T-helper 2 cell treated with Interferon-gamma antibody and Interleukin-4, amounts not matched to agents 5 μg/mL and 100 μg/mL, for 36 hours (primary cell): ENCODE data around the gene SH3TC1.

ENCODE experiments used
- DNase-seq: peaks from one replicate; pipeline ENCODE4 v3.0.0; 2021; ENCODE audit warnings: low spot score
- H3K27ac Mint-ChIP-seq: one replicate; pipeline ENCODE4 v1.8.0; 2021; ENCODE audit warnings: mild to moderate bottlenecking, mixed read lengths
- H3K27me3 Mint-ChIP-seq: one replicate; pipeline ENCODE4 v1.8.0; 2021; ENCODE audit warnings: low read depth, mixed read lengths
- H3K36me3 Mint-ChIP-seq: one replicate; pipeline ENCODE4 v1.8.0; 2021; ENCODE audit warnings: low read depth, mixed read lengths
- H3K4me1 Mint-ChIP-seq: one replicate; pipeline ENCODE4 v1.8.0; 2021; ENCODE audit warnings: low read depth, mixed read lengths
- H3K4me3 Mint-ChIP-seq: one replicate; pipeline ENCODE4 v1.8.0; 2022; ENCODE audit warnings: mild to moderate bottlenecking, moderate library complexity, mixed read lengths
- H3K9me3 Mint-ChIP-seq: one replicate; pipeline ENCODE4 v1.8.0; 2021; ENCODE audit warnings: mixed read lengths

Gene SH3TC1

DNA sequence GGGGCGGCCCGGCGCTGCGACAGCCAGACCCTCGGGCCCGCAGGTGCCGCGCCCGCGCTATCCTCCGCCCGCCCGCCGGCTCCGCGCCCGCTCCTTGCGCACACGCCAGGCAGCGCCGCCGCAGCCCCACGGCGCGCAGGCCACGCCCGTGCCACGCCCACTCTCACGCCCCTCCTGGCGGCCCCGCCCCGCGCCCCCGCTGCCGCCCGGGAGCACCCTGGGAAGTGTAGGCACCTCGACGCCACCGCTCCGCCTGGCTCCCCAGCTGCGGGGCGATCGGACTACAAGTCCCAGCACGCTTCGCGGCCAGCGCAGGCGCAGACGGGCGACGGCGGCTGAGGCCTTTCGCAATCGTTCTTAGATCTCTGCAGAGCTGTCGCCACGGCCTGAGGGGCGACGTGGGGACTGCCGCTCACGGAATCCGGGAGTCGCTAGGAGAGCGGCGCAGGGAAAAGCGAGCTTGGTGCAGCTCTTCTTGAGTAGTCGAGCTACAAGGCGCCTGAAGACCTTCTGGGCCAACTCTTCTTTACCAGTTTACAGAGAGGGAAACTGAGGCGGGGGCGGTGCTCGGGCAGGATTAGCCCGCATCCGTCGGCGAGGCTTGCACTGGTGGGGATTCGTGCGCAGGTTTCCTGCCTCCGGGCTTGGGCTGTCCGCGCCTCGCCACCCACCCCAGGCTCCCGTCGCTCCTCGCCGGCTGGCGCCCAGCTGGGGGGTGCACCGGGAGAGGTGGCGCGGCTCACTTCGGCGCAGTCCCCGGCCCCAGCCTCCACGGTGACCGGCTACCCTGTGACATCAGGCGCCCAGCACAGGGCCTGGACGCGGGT lies 40.2 kb upstream of the SH3TC1 start, which contains the start of gene ABLIM2:
Gene ABLIM2 (minus strand): TSS at position 104 of the 827 bp plus-strand sequence. CDS start 124 bp downstream, outside the sequence.
- peaks cover 6% of the 10 kb centered on the region for H3K4me1 Mint-ChIP-seq
- no peaks in the 10 kb centered on the region for H3K9me3 Mint-ChIP-seq
- H3K27ac Mint-ChIP-seq = peak within 1 kb of the TSS; percentile 72
- peak within 1 kb of the TSS; percentile 99 for H3K4me3 Mint-ChIP-seq
- peaks cover 26% of the 10 kb centered on the region for H3K27me3 Mint-ChIP-seq
- peaks cover 2% of the 10 kb centered on the region for H3K36me3 Mint-ChIP-seq
- DNase-seq = peak; percentile 99

DNA sequence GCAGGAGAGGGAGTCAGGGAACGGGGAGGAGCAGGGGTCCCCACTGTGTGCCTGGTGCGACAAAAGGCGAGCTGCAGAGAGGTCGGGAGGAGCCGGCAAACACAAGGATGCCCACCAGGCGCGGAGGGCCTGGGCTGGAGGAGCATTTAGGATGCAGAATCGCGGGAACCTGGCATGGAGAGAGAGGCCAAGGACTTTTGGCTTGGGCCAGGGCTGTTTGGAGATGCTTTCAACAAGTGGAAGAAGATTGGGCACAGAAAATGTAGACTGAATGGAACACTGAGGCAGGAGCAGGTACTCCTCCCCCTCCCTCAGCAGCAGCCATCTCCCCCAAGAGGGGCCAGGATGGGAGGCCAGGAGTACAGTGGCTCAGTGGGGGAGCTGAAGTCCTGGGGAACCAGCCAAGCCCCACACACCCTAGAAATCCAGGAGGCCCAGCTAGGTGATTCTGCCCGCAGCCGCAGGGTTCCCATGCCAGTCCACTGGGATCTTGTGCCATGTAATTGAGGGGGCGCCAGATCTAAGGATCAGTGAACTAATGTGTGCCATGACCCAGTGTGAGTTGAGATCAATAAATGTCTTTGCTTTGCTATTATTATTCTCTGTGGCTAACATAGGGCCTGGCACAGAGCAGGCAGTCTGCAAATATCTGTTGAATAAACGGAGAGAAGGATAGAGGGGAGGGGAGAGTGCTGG lies 39.4 kb upstream of the SH3TC1 start:
- Mint-ChIP-seq H3K9me3 (no peaks in the 10 kb centered on the region), H3K27ac (no peak overlapping the region), H3K4me1 (peaks cover 6% of the 10 kb centered on the region), H3K36me3 (peaks cover 2% of the 10 kb centered on the region), H3K4me3 (peak overlapping the region; percentile 47), H3K27me3 (peaks cover 26% of the 10 kb centered on the region)
- no peak for DNase-seq

DNA sequence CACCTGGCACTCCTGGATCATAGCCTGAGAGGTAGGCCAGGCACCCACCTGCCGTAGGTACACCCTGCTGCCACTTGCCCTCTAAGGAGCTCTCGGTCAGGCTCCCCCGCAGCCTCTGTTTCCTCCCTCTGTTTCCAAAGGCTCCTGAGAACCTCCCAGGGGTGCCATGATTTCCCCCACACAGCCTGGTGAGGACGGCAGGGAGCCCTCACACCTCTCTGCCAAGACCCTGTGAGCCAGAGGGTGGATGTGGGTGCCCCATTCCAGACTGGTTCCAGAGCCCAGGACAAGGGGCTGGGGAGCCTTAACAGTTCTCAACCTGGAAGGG lies 38.9 kb upstream of the SH3TC1 start:
- Mint-ChIP-seq H3K27me3 (peaks cover 26% of the 10 kb centered on the region), H3K36me3 (peaks cover 2% of the 10 kb centered on the region), H3K27ac (no peak overlapping the region), H3K4me3 (no peak overlapping the region), H3K4me1 (peaks cover 6% of the 10 kb centered on the region), H3K9me3 (no peaks in the 10 kb centered on the region)
- DNase-seq = no peak

DNA sequence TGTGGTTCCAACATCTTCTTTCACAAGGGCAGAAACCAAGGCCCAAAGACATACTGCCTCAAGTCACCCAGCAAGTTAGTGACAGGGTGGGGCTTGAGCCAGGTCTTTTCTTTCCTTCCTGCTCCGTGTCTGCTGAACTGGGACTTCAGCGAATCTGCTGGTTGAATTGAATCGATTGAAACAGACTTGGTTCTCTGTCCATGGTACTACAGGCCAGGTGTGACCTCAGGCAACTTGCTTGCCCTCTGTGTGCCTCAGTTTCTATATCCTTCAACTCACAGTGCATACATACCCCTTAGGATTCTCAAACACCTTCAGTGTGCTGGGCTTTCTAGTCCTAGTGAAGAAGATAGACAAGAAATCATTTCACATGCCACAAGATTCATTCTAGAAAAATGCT lies 38.5 kb upstream of the SH3TC1 start:
- DNase-seq = no peak
- H3K27ac Mint-ChIP-seq = no peak overlapping the region
- peaks cover 23% of the 10 kb centered on the region for H3K27me3 Mint-ChIP-seq
- peaks cover 2% of the 10 kb centered on the region for H3K36me3 Mint-ChIP-seq
- H3K4me1 Mint-ChIP-seq = peaks cover 6% of the 10 kb centered on the region
- H3K9me3 Mint-ChIP-seq = no peaks in the 10 kb centered on the region
- peak overlapping the region; percentile 10 for H3K4me3 Mint-ChIP-seq

DNA sequence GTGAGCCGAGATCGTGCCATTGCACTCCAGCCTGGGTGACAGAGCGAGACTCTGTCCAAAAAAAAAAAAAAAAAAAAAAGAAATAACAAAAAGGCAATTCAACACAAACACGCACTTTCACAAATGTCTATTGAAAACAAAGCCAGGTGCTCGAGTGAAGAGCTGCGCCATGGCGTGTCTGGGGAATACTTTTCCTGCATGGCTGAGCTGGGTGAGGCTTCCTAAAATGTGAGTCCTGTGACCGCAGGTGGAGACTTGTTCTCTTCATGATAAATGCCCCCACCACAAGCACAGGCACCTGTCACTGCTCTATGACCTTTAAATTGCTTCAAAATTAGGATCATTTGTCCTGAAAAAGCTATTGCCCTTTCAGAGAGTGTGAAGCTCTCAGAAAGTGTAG lies 36.5 kb upstream of the SH3TC1 start:
- Mint-ChIP-seq H3K4me3 (no peak overlapping the region), H3K27me3 (peaks cover 13% of the 10 kb centered on the region), H3K4me1 (peaks cover 6% of the 10 kb centered on the region), H3K36me3 (peaks cover 2% of the 10 kb centered on the region), H3K9me3 (no peaks in the 10 kb centered on the region), H3K27ac (no peak overlapping the region)
- DNase-seq = no peak

DNA sequence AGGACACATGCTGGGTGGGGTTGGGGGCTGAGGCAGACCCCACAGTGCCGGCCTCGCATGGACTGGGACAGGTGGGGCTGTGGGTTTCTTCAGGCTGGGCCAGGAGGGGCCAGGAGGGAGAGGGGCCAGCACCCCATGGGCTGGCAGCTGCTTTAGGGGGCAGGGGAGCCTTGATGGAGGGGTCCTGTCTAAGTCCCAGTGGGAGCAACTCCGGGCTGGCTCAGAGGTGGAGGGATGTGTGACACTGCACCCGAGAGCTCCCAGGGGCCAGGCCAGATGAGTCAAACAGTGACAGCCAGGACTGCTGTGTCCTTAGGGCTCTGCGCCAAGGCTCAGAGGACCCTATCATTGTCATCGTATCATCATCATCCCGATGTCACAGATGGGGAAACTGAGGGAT lies 36.1 kb upstream of the SH3TC1 start:
- Mint-ChIP-seq H3K27me3 (peaks cover 12% of the 10 kb centered on the region), H3K4me1 (peaks cover 6% of the 10 kb centered on the region), H3K27ac (no peak overlapping the region), H3K9me3 (peaks cover under 1% of the 10 kb centered on the region), H3K4me3 (no peak overlapping the region), H3K36me3 (peaks cover 2% of the 10 kb centered on the region)
- DNase-seq = no peak

DNA sequence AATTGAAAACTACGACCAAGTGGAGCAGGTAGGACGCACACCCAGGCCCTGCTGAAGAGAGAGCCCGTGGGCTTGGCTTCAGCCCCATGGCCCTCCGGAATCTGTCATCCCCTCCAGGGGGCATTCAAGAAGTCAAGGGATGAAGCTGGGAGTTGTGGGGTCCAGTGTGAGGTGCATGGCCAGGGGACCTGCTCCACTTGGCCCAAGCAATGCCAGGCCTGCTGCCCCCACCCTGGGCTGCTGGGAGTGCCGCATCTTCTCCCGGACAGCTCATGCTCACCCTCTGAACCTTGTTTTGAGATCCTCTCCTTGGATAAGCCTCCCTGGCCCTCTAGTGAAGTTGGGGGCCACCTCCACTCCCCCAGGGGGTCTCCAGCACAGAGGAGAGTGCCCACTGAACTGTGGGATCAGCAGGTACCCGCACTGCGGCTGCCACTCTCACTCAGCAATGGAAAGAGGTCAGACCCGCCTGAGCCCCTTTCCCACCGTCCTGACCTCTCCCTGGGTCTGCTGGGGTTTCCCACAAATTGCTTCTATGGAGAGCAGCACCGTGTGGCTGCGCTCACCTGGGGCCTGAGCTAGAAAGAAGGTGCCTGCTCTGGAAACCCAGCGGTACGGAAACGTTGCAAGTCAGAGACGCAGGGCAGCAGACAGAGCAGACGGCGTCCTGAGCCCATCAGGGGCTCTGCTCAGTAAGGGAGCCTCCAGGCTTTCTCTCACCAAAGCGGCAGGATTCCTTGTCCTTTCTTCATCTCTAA lies 35.5 kb upstream of the SH3TC1 start:
- Mint-ChIP-seq H3K4me1 (peaks cover 6% of the 10 kb centered on the region), H3K36me3 (peaks cover 2% of the 10 kb centered on the region), H3K27me3 (peaks cover 12% of the 10 kb centered on the region), H3K4me3 (no peak overlapping the region), H3K9me3 (peaks cover 7% of the 10 kb centered on the region), H3K27ac (no peak overlapping the region)
- no peak for DNase-seq

DNA sequence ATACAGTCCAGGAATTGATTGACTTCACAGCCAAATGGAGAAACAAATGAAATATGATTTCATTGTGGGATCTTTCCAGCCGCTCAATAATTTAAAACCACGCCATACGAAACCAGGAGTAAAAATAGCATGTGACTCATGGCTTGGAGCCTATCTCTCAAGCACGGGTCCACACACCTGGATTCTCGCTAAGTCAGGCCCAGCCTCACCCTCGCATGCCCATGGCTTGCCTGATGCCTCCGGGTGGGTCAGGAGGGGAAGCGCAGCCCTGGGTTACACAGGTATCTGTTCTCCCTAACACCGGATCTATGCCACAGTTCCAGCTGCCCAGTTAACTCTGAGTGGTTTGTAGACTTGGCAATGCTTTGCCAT lies 34.9 kb upstream of the SH3TC1 start:
- Mint-ChIP-seq H3K9me3 (peaks cover 8% of the 10 kb centered on the region), H3K36me3 (no peaks in the 10 kb centered on the region), H3K4me1 (peaks cover 3% of the 10 kb centered on the region), H3K27ac (no peak overlapping the region), H3K27me3 (peaks cover 9% of the 10 kb centered on the region), H3K4me3 (no peak overlapping the region)
- DNase-seq = no peak

DNA sequence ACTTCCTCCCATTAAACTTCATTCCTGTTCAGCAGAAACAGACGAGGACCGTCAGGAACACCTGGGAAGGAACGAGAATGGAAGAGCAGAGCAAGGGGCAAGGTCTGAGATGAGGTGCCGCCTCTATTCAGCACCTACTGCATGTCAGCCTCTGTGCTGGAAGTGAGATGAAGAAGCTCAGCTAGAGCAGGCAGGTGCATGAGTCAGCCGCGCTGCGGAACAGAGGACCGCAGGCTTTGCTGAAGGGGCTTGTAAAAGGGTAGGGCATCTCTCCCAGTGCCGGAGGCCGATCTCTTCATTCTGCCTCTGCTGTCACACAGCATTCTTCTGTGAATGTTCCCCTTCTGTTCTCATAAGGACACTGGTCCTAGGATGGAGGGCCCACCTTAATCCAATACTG lies 34.4 kb upstream of the SH3TC1 start:
- Mint-ChIP-seq H3K27ac (no peak overlapping the region), H3K27me3 (peaks cover 6% of the 10 kb centered on the region), H3K4me1 (peaks cover under 1% of the 10 kb centered on the region), H3K36me3 (no peaks in the 10 kb centered on the region), H3K4me3 (no peak overlapping the region), H3K9me3 (peaks cover 8% of the 10 kb centered on the region)
- no peak for DNase-seq

DNA sequence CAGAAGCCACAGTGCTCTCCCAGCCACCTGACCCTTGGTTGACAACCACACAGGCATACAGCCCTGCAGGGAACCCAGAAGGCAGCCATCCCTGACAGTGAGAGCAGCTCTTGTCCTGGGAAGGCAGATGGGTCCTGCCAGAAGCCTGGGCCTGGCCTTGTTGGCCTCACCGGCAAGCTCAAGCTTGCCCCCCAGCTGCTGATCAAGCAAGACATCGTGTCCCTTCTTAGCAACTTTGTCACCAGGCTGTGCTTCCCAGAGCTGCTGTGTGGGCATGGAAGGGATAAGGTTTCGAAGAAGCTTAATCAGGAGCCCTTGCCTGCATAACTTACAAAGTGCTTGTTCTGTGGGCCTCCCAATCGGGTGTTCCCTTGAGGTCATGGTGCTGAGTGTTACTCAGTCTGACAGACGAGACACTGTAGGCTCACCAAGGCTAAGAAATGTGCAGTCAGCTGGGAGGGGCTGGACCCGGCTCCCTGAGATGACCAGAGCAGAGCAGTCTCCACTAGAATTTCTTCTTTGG lies 33.7 kb upstream of the SH3TC1 start:
- Mint-ChIP-seq H3K4me1 (no peaks in the 10 kb centered on the region), H3K36me3 (no peaks in the 10 kb centered on the region), H3K27ac (no peak overlapping the region), H3K27me3 (peaks cover 2% of the 10 kb centered on the region), H3K9me3 (peaks cover 8% of the 10 kb centered on the region), H3K4me3 (no peak overlapping the region)
- no peak for DNase-seq

DNA sequence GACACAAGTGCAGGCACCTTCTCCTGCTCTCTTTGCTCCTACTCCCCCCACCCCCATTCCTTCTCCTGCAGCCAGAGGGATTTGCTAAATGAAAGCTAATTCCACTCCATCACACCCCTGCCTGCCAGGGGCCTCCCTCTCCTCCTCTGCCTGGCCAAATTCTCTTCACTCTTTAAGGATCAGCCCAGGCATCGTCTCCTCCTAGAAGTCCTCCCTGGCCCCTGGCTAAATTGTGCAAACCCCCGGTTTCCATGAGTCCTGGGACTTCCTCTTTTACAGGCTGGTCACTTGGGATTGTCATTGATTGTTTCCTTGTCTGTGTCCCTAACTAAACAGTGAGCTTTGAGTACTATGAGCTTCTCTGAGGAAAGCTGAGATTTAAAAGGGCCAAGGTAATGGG lies 31.8 kb upstream of the SH3TC1 start:
- no peaks in the 10 kb centered on the region for H3K27me3 Mint-ChIP-seq
- no peak for DNase-seq
- H3K9me3 Mint-ChIP-seq = peaks cover 8% of the 10 kb centered on the region
- H3K4me1 Mint-ChIP-seq = no peaks in the 10 kb centered on the region
- no peak overlapping the region for H3K4me3 Mint-ChIP-seq
- H3K36me3 Mint-ChIP-seq = no peaks in the 10 kb centered on the region
- no peak overlapping the region for H3K27ac Mint-ChIP-seq

DNA sequence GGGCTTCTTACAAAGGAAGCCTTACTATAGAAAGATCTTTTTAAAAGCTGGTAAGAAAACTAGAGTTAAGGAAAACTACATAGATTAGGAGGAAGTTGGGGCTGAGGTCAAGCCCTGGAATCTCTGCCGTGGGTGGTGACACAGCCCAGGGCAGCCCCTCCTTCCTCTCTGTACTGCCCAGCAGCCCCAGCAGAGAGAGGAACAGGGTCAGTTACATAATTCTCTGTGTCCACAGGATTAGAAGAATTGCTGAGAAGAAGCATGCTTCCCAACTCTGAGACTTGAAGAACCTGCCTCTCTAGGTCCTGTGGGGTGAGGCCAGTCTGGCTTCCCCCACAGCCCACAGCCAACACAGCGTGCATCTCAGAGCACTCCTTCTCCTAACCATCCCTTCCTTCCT lies 31.3 kb upstream of the SH3TC1 start:
- Mint-ChIP-seq H3K27ac (no peak overlapping the region), H3K36me3 (no peaks in the 10 kb centered on the region), H3K27me3 (no peaks in the 10 kb centered on the region), H3K9me3 (peaks cover 8% of the 10 kb centered on the region), H3K4me1 (no peaks in the 10 kb centered on the region), H3K4me3 (no peak overlapping the region)
- no peak for DNase-seq

DNA sequence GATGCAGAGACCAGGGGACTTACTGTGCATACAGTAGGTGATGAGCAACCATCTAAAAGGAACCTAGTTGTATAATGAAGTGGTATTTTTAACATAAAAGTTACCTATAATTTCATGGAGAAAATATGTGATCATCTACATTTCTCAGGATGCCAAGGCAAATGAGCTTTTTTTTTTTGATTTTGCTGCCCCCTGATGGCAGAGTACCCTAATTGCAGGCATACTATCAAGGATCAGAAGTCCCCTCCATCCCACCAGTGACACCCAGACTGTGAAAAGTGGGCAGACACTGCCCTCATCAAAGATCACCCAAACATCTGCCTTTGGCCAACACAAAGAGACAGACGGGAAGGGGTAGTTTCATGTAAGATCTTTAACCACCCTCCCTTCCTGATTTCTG lies 30.9 kb upstream of the SH3TC1 start:
- Mint-ChIP-seq H3K4me1 (no peaks in the 10 kb centered on the region), H3K9me3 (peaks cover 8% of the 10 kb centered on the region), H3K27ac (no peak overlapping the region), H3K36me3 (no peaks in the 10 kb centered on the region), H3K27me3 (no peaks in the 10 kb centered on the region), H3K4me3 (no peak overlapping the region)
- DNase-seq = no peak
